K562 (cell line): ENCODE data around the gene GPR153. TPM values are rescaled to one million over a fixed set of nuclear protein-coding genes. Genes with fewer than 3 reads are reported as not detected.

ENCODE experiments used
- ATAC-seq: fragments of 200-7000 bp; cut with Tn5 transposase; 3 replicates; pipeline ENCODE4 v1.9.1; 2020; ENCODE audit warnings: moderate library complexity
- BruUV-seq: library from RNA; stranded (reverse); fragments of 400-500 nt; replicated peaks from 2 replicates; lab custom pipeline; 2021; lab: Mats Ljungman, UMichigan
- CTCF ChIA-PET: fragments of 300-600 bp; formaldehyde crosslinking; extraction: SDS; loops from one replicate; lab custom pipeline; 2021; ENCODE audit warnings: low intra/inter-chr PET ratio; lab: Yijun Ruan, JAX
- POLR2A ChIA-PET: fragments of 300-600, 350-650 bp; sonication (Branson Sonifier 250); formaldehyde crosslinking; extraction: SDS; loops from one replicate; lab custom pipeline; 2021; ENCODE audit warnings: antibody characterized with exemption, inconsistent platforms; lab: Yijun Ruan, JAX
- DNase-seq, 4 experiments: peaks; one replicate each; pipeline versions ENCODE4 v3.0.0 to v3.0.0-alpha.2; 2011 to 2018; ENCODE audit warnings: low spot score in 3 of 4, mixed read lengths in 3 of 4; ENCODE audit errors: extremely low read depth in 1 of 4
- FAIRE-seq: peaks from 2 replicates; lab custom pipeline; 2011; peaks lifted over from hg19 to GRCh38; lab: Jason Lieb, UNC
- H2AFZ ChIP-seq: 2 replicates; pipeline ENCODE4 v1.6.0; 2011; ENCODE audit warnings: low read depth, low read length, control low read depth, inconsistent platforms
- H3K27ac ChIP-seq: fragments of 200-600 bp; 3 replicates; pipeline ENCODE4 v1.8.0; 2011; ENCODE audit warnings: low read depth, mild to moderate bottlenecking, control low read depth, inconsistent platforms, low read length, moderate library complexity, mixed read lengths; ENCODE audit errors: extremely low read depth
- H3K27me3 ChIP-seq, 2 experiments: fragments of 300-600 bp in 1 of 2; 2 replicates in 1 of 2; 3 replicates in 1 of 2; pipeline versions ENCODE4 v1.6.0 to v1.8.0; 2011; ENCODE audit warnings: inconsistent platforms in 2 of 2, low read length in 2 of 2, mild to moderate bottlenecking in 1 of 2, mixed read lengths in 1 of 2, moderate library complexity in 1 of 2; ENCODE audit not compliant: control insufficient read depth in 2 of 2, insufficient read depth in 2 of 2
- H3K36me3 ChIP-seq: fragments of 300-600 bp; 3 replicates; pipeline ENCODE4 v1.8.0; 2011; ENCODE audit warnings: mild to moderate bottlenecking, low read length, inconsistent platforms; ENCODE audit not compliant: control insufficient read depth, insufficient read depth
- H3K4me1 ChIP-seq, 2 experiments: fragments of 200-600 bp in 1 of 2; replicated peaks in 1 of 2; 2 replicates in 1 of 2; 3 replicates in 1 of 2; pipeline versions ENCODE4 v1.5.1 to v1.8.0; 2011; ENCODE audit warnings: inconsistent platforms in 2 of 2, low read length in 2 of 2, mild to moderate bottlenecking in 1 of 2, mixed read lengths in 1 of 2, moderate library complexity in 1 of 2; ENCODE audit not compliant: control insufficient read depth in 2 of 2, insufficient read depth in 2 of 2
- H3K4me2 ChIP-seq: 2 replicates; pipeline ENCODE4 v1.6.1; 2011; ENCODE audit warnings: low read length, control low read depth, inconsistent platforms, mixed read lengths; ENCODE audit not compliant: insufficient read depth
- H3K4me3 ChIP-seq: fragments of 200-600 bp; sonication (generic), shearing (Covaris generic); 2 replicates; pipeline ENCODE4 v1.5.1; 2016; ENCODE audit warnings: control low read depth, inconsistent platforms
- H3K79me2 ChIP-seq: fragments of 200-600 bp; 3 replicates; pipeline ENCODE4 v1.8.0; 2011; ENCODE audit warnings: low read length, inconsistent platforms; ENCODE audit not compliant: control insufficient read depth, insufficient read depth
- H3K9ac ChIP-seq, 2 experiments: 2 replicates each; pipeline versions ENCODE4 v1.6.0 to v1.6.1; 2011; ENCODE audit warnings: low read depth in 2 of 2, low read length in 2 of 2, control low read depth in 1 of 2, inconsistent platforms in 1 of 2, mild to moderate bottlenecking in 1 of 2, mixed read lengths in 1 of 2; ENCODE audit not compliant: insufficient read depth in 1 of 2
- H3K9me1 ChIP-seq: one replicate; pipeline ENCODE4 v1.6.0; 2011; ENCODE audit warnings: inconsistent platforms, mild to moderate bottlenecking, low read length, moderate library complexity; ENCODE audit not compliant: control insufficient read depth, insufficient read depth
- H3K9me3 ChIP-seq: replicated peaks from 2 replicates; pipeline ENCODE4 v1.5.1; 2011; ENCODE audit warnings: low read depth, low read length, inconsistent platforms; ENCODE audit not compliant: control insufficient read depth, insufficient read depth
- H4K20me1 ChIP-seq: replicated peaks from 2 replicates; pipeline ENCODE4 v1.6.1; 2011; ENCODE audit warnings: low read length, inconsistent platforms, mixed read lengths; ENCODE audit not compliant: control insufficient read depth, insufficient read depth
- ELF4 ChIP-seq: fragments of 450-650 bp; formaldehyde crosslinking; IDR thresholded peaks from 2 replicates; pipeline ENCODE4 v1.4.0; 2022; ENCODE audit warnings: missing genetic modification characterization
- FOXK2 ChIP-seq, 2 experiments: fragments of 450-650 bp; IDR thresholded peaks in 1 of 2; conservative IDR thresholded peaks in 1 of 2; 2 replicates each; pipeline ENCODE4 v1.6.1; 2016; ENCODE audit warnings: low read depth in 2 of 2, mild to moderate bottlenecking in 1 of 2
- MTA1 ChIP-seq: fragments of 450-650 bp; IDR thresholded peaks from 2 replicates; pipeline ENCODE4 v1.6.1; 2017; ENCODE audit warnings: borderline replicate concordance
- ZEB2 ChIP-seq: fragments of 450-650 bp; IDR thresholded peaks from 2 replicates; pipeline ENCODE4 v1.6.1; 2016
- WGBS: fragments of 100-300 bp; shearing (Covaris generic); methylation state at CpG from one replicate; pipeline ENCODE4 v1.1.6; 2016; ENCODE audit warnings: low coverage, mixed read lengths; ENCODE audit not compliant: insufficient coverage; ENCODE audit errors: missing lambda C conversion rate; 5-methylcytosine and 5-hydroxymethylcytosine counted together
- in situ Hi-C: fragments of 300-500 bp; cut with MboI; formaldehyde crosslinking; loops from 4 replicates; pipeline ENCODE4 v1.15.0; 2018; ENCODE audit warnings: inconsistent platforms, mixed read lengths
- intact Hi-C: fragments of 100-400 bp; cut with micrococcal nuclease; formaldehyde crosslinking; loops from 2 replicates; pipeline ENCODE4 v1.14.2; 2022
- polyA plus RNA-seq, 8 experiments: library from polyadenylated mRNA; depleted of rRNA in 4 of 8; stranded (reverse) in 5 of 8; unstranded in 3 of 8; fragments of >200 nt; fragmentation: Nextera tagmentation in 2 of 8; fragmentation: Illumina TruSeq in 1 of 8; extraction: Ambion mirVana in 2 of 8; extraction: Trizol in 1 of 8; gene quantifications; 2 replicates each; pipeline versions ENCODE4 v1.2.1 to v1.2.3, GENCODE V29; 2011 to 2014; ENCODE audit warnings: inconsistent platforms in 1 of 8, missing spikeins in 1 of 8
- total RNA-seq, 7 experiments: library from RNA; depleted of rRNA in 6 of 7; stranded (reverse); fragments of >200 nt in 6 of 7; fragmentation: Illumina TruSeq in 2 of 7; extraction: Trizol in 2 of 7; gene quantifications; 2 replicates each; pipeline versions ENCODE4 v1.2.1 to v1.2.3, GENCODE V29; 2011 to 2021; ENCODE audit warnings: low replicate concordance in 1 of 7

GPR153 gene
- total and polyA plus RNA-seq, 9 of the 15 experiments (the other 6 are each of a cell fraction or from before 2014, with no cell fraction given): 0.01 to 1.5 (median 0.51) TPM

DNA sequence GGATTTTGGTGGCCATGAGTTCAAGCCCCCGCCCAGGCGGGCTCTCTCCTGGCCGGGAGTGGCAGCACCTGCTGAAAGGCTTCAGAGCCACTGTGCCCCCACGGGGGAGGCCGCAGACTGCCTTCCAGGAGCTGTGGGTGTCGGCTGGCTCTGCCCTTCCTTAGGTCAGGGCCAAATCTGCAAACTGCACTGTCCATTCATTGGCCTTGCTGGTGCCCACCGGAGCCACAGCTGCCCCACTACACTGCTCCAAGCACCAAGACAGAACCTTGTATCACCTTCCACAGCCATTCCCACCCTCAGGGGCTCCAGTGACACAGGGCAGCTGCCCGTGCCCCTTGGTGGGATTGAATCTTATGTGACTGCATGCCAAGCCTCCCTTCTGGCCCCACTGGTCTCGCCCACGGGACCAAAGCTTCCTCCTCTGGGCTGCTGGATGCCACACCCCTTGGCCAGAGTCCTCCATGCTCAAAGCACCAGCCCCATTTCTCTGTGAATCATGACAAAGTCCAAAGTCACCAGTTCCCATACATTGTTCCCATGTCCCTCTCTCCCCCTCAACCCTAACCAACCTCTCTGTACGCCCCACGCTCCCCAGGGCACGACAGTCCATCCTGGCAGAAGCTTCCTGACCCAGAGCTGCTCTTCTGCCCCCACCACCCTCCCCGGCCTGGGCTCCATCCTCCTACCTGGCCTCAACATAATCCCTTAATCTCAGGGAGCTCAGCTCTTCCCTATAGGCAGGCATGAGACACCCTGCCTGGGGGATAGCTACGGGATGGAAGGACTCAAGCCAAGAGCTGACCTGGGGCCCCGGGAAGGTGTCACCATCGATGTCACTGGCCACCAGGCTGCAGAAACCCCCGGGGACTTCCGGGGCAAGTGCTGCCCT, 20.9 kb upstream of the GPR153 start:
- ATAC-seq (no peak), DNase-seq (no peak), FAIRE-seq (no peak)
- CTCF ChIA-PET: interaction anchor here (1.5 to 2.5 kb wide), 3 partner anchors 33 to 62 kb away, joined by 6 to 20 read pairs (median 10); no protein-coding TSS in a partner anchor
- H3K4me2 ChIP-seq: no peak overlapping the region
- H3K79me2 ChIP-seq: no peaks in the 10 kb centered on the region
- POLR2A ChIA-PET: interaction anchor here (0.6 to 1.2 kb wide), 2 partner anchors 15 to 41 kb away, joined by 4 read pairs; no protein-coding TSS in a partner anchor
- no peaks in the 10 kb centered on the region; a peak in 1 of 5 replicates for H3K27me3 ChIP-seq
- WGBS: 41% methylated on average over 19 of the region's 19 CpGs
- TF ChIP-seq FOXK2 (conservative IDR thresholded peaks at IDR 0.05 in 1 of 2, IDR thresholded peaks at IDR 0.05 in 1 of 2; ENCODE audit: low read depth in 2 of 2) (no peak), ZEB2 (no peak), ELF4 (CRISPR knock-in tag) (no peak), MTA1 (no peak)
- no peak overlapping the region for H3K4me3 ChIP-seq
- peak overlapping the region in 1 of 2 experiments; percentile 49; a peak in 2 of 4 replicates for H3K9ac ChIP-seq
- no peak overlapping the region for H2AFZ ChIP-seq
- no peaks in the 10 kb centered on the region for H3K9me3 ChIP-seq
- H3K36me3 ChIP-seq: no peaks in the 10 kb centered on the region
- no TSS peak for BruUV-seq
- H4K20me1 ChIP-seq: peaks cover 3% of the 10 kb centered on the region; the same call in 1 of the 2 replicates
- intact Hi-C loops (loop anchor here (2.0 kb wide), 1 partner anchor 35 kb away; no protein-coding TSS in a partner anchor), in situ Hi-C loops (no loop called here)
- H3K27ac ChIP-seq: no peak overlapping the region
- H3K4me1 ChIP-seq: peaks cover 0 to 44% of the 10 kb centered on the region in 2 experiments; a peak in 2 of 5 replicates
- no peaks in the 10 kb centered on the region for H3K9me1 ChIP-seq
